ENCODE data around the gene NR6A1. TPM values are rescaled to one million over a fixed set of nuclear protein-coding genes. Genes with fewer than 3 reads are reported as not detected.
"Not testable (repeated sequence)": the region's sequence is repeated elsewhere in the genome, so short reads cannot be mapped to it uniquely, and the experiment has no call there.

NR6A1 gene
- total and polyA plus RNA-seq, 5 donors from 2014 or later: 0.05 TPM; not detected in 4

DNA sequence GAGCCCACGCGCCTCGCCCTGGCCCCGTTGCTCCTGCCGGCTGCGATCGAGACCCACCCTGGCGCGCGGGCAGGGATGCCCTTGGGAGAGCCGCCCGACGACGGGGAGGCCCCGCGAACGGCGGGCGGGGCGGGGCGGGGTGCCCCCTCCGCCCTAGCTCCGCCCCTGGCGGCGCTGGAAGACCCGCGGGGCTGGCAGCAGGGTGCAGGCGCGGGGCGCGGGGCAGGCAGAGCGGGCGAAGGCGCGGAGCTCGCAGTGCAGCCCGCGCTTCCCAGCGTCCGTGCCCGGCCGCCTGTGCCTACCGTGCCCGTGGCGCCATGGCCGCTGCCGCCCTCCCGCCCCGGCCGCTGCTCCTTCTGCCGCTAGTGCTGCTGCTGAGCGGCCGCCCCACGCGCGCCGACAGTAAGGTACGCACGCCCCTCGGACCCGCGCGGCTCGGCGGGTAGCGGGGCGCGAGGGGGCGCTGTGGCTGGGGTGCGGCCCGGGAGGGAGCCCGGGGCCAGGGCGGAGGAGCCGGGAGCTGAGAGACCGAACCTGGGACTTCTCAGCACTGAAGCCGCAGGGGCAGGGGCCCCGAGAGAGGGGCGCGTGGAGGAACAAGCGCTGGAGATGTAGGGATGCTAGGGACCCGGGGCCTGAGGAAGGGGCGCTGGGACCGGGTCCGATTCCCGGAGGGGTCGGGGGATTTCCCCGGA lies 6.0 kb upstream of the NR6A1 start, which contains the start of gene OLFML2A:
Gene OLFML2A, plus strand, starts transcription at position 180 of the 695 bp plus-strand sequence. Its CDS starts 138 bp downstream, at position 318.
- no peaks in the 10 kb centered on the region for H3K9me3 Mint-ChIP-seq
- no peak within 1 kb of the TSS for H3K4me3 ChIP-seq (ENCODE audit: low read depth, low read length)
- H3K36me3 Mint-ChIP-seq: no peaks in the 10 kb centered on the region
- H3K9me3 ChIP-seq (ENCODE audit: control insufficient read depth in 2 of 2, low read length in 2 of 2): no peaks in the 10 kb centered on the region
- H3K27ac ChIP-seq (ENCODE audit: insufficient read depth, low read length, poor library complexity, severe bottlenecking): no peak within 1 kb of the TSS
- peaks cover 10% of the 10 kb centered on the region for H3K27me3 ChIP-seq (ENCODE audit: control insufficient read depth, insufficient read depth, low read length)
- peak in 2 of 3 donors; percentile 14 to 15 for DNase-seq
- peaks cover 0 to 40% (median 22%) of the 10 kb centered on the region in 4 donors for H3K4me1 Mint-ChIP-seq
- peak within 1 kb of the TSS in 1 of 3 donors; percentile 46 for H3K27ac Mint-ChIP-seq
- no peaks in the 10 kb centered on the region for H3K36me3 ChIP-seq (ENCODE audit: control insufficient read depth, insufficient read depth, low read length)
- H3K4me1 ChIP-seq (ENCODE audit: control insufficient read depth, insufficient read depth, low read length, poor library complexity, severe bottlenecking): peaks cover 10% of the 10 kb centered on the region
- H3K27me3 Mint-ChIP-seq: peaks cover 39% of the 10 kb centered on the region
- H3K4me3 Mint-ChIP-seq: peak within 1 kb of the TSS in 2 of 4 donors; percentile 56 to 74
- peak in 1 of 2 donors; percentile 22 for ATAC-seq (ENCODE audit: low read depth in 2 of 2)

DNA sequence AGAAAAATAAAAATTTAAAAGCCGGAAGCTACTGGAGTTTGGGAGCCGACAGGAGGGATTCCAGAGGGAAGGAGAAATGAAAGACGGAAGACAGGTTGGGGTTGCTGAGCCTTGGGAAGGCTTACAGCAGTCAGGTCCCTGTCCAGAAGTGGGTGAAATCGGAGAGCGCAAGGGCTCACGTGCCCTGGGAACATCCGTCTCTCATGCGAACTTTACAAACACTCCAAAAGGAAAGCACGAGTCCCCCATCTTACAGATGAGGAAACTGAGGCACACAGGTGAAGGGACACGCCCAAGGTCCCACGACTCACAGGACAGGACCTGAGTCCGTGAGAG lies 5.5 kb upstream of the NR6A1 start:
- Histone ChIP-seq H3K36me3 (ENCODE audit: control insufficient read depth, insufficient read depth, low read length) (no peaks in the 10 kb centered on the region), H3K27me3 (ENCODE audit: control insufficient read depth, insufficient read depth, low read length) (peaks cover 10% of the 10 kb centered on the region), H3K4me1 (ENCODE audit: control insufficient read depth, insufficient read depth, low read length, poor library complexity, severe bottlenecking) (peaks cover 15% of the 10 kb centered on the region), H3K4me3 (ENCODE audit: low read depth, low read length) (no peak overlapping the region), H3K9me3 (ENCODE audit: control insufficient read depth in 2 of 2, low read length in 2 of 2) (no peaks in the 10 kb centered on the region), H3K27ac (ENCODE audit: insufficient read depth, low read length, poor library complexity, severe bottlenecking) (no peak overlapping the region)
- Mint-ChIP-seq H3K27ac (no peak overlapping the region), H3K27me3 (peaks cover 40% of the 10 kb centered on the region), H3K4me1 (peaks cover under 1 to 45% (median 24%) of the 10 kb centered on the region in 4 donors), H3K36me3 (no peaks in the 10 kb centered on the region), H3K9me3 (no peaks in the 10 kb centered on the region), H3K4me3 (peak overlapping the region in 2 of 4 donors; percentile 56 to 74)
- ATAC-seq (ENCODE audit: low read depth in 2 of 2): no peak
- no peak for DNase-seq

GRCh38 chr9:124774129-124774978 lies 3.2 kb upstream of the NR6A1 start:
- Histone ChIP-seq H3K9me3 (ENCODE audit: control insufficient read depth in 2 of 2, low read length in 2 of 2) (no peaks in the 10 kb centered on the region), H3K27ac (ENCODE audit: insufficient read depth, low read length, poor library complexity, severe bottlenecking) (no peak overlapping the region), H3K4me3 (ENCODE audit: low read depth, low read length) (no peak overlapping the region), H3K27me3 (ENCODE audit: control insufficient read depth, insufficient read depth, low read length) (peaks cover 13% of the 10 kb centered on the region), H3K36me3 (ENCODE audit: control insufficient read depth, insufficient read depth, low read length) (no peaks in the 10 kb centered on the region), H3K4me1 (ENCODE audit: control insufficient read depth, insufficient read depth, low read length, poor library complexity, severe bottlenecking) (peaks cover 37% of the 10 kb centered on the region)
- ATAC-seq (ENCODE audit: low read depth in 2 of 2) (peak in 1 of 2 donors; percentile 23), DNase-seq (peak; percentile 67 to 86 (median 76))
- peaks cover 5 to 60% (median 34%) of the 10 kb centered on the region in 4 donors for H3K4me1 Mint-ChIP-seq
- H3K4me3 Mint-ChIP-seq: peak overlapping the region; percentile 58 to 96 (median 69)
- no peaks in the 10 kb centered on the region for H3K9me3 Mint-ChIP-seq
- peaks cover 56% of the 10 kb centered on the region for H3K27me3 Mint-ChIP-seq
- no peaks in the 10 kb centered on the region for H3K36me3 Mint-ChIP-seq
- peak overlapping the region in 1 of 3 donors; percentile 75 for H3K27ac Mint-ChIP-seq

GRCh38 chr9:124773473-124774128 lies 2.5 kb upstream of the NR6A1 start:
- Mint-ChIP-seq H3K9me3 (no peaks in the 10 kb centered on the region), H3K4me3 (peak overlapping the region; percentile 47 to 96 (median 72)), H3K4me1 (peaks cover 5 to 61% (median 38%) of the 10 kb centered on the region in 4 donors), H3K27me3 (peaks cover 56% of the 10 kb centered on the region), H3K27ac (no peak overlapping the region), H3K36me3 (no peaks in the 10 kb centered on the region)
- no peak overlapping the region for H3K4me3 ChIP-seq (ENCODE audit: low read depth, low read length)
- no peak for ATAC-seq (ENCODE audit: low read depth in 2 of 2)
- H3K27me3 ChIP-seq (ENCODE audit: control insufficient read depth, insufficient read depth, low read length): peaks cover 20% of the 10 kb centered on the region
- H3K27ac ChIP-seq (ENCODE audit: insufficient read depth, low read length, poor library complexity, severe bottlenecking): no peak overlapping the region
- peaks cover 39% of the 10 kb centered on the region for H3K4me1 ChIP-seq (ENCODE audit: control insufficient read depth, insufficient read depth, low read length, poor library complexity, severe bottlenecking)
- H3K9me3 ChIP-seq (ENCODE audit: control insufficient read depth in 2 of 2, low read length in 2 of 2): no peaks in the 10 kb centered on the region
- peak in 1 of 3 donors; percentile 70 for DNase-seq
- no peaks in the 10 kb centered on the region for H3K36me3 ChIP-seq (ENCODE audit: control insufficient read depth, insufficient read depth, low read length)

DNA sequence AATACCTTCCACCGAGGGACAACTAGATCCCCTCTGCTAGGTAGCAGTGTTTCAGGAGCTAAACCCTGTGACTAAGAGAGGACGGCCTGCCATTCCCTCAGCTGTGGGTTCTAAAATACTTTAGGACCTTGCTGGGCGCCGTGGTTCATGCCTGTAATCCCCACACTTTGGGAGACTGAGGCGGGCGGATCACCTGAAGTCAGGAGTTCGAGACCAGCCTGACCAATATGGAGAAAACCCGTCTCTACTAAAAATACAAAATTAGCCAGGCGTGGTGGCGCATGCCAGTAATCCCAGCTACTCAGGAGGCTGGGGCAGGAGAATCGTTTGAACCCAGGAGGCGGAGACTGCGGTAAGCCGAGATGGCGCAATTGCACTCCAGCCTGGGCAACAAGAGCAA lies 1.8 kb upstream of the NR6A1 start:
- H3K4me1 Mint-ChIP-seq: peaks cover 5 to 61% (median 37%) of the 10 kb centered on the region in 4 donors
- not testable (repeated sequence) for H3K4me3 ChIP-seq (ENCODE audit: low read depth, low read length); H3K36me3 Mint-ChIP-seq; ATAC-seq (ENCODE audit: low read depth in 2 of 2); H3K9me3 Mint-ChIP-seq; H3K36me3 ChIP-seq (ENCODE audit: control insufficient read depth, insufficient read depth, low read length); H3K27ac Mint-ChIP-seq; H3K27ac ChIP-seq (ENCODE audit: insufficient read depth, low read length, poor library complexity, severe bottlenecking); H3K9me3 ChIP-seq (ENCODE audit: control insufficient read depth in 2 of 2, low read length in 2 of 2); DNase-seq
- H3K27me3 ChIP-seq (ENCODE audit: control insufficient read depth, insufficient read depth, low read length): peaks cover 27% of the 10 kb centered on the region
- peak overlapping the region; percentile 88 to 96 (median 95) for H3K4me3 Mint-ChIP-seq
- H3K27me3 Mint-ChIP-seq: peaks cover 59% of the 10 kb centered on the region
- H3K4me1 ChIP-seq (ENCODE audit: control insufficient read depth, insufficient read depth, low read length, poor library complexity, severe bottlenecking): peaks cover 39% of the 10 kb centered on the region

- H3K36me3 ChIP-seq (ENCODE audit: control insufficient read depth, insufficient read depth, low read length): no peaks in the 10 kb centered on the region
- H3K9me3 ChIP-seq (ENCODE audit: control insufficient read depth in 2 of 2, low read length in 2 of 2): no peaks in the 10 kb centered on the region
- Mint-ChIP-seq H3K9me3 (no peaks in the 10 kb centered on the region), H3K4me1 (peaks cover 5 to 56% (median 36%) of the 10 kb centered on the region in 4 donors), H3K4me3 (peak overlapping the region; percentile 88 to 96 (median 95)), H3K27ac (peak overlapping the region in 2 of 3 donors; percentile 74 to 86), H3K27me3 (peaks cover 67% of the 10 kb centered on the region), H3K36me3 (no peaks in the 10 kb centered on the region)
- H3K27me3 ChIP-seq (ENCODE audit: control insufficient read depth, insufficient read depth, low read length): peaks cover 34% of the 10 kb centered on the region
- peak overlapping the region; percentile 81 for H3K4me3 ChIP-seq (ENCODE audit: low read depth, low read length)
- DNase-seq: peak in 2 of 3 donors; percentile 17 to 34
- H3K4me1 ChIP-seq (ENCODE audit: control insufficient read depth, insufficient read depth, low read length, poor library complexity, severe bottlenecking): peaks cover 39% of the 10 kb centered on the region
- ATAC-seq (ENCODE audit: low read depth in 2 of 2): no peak
- H3K27ac ChIP-seq (ENCODE audit: insufficient read depth, low read length, poor library complexity, severe bottlenecking): no peak overlapping the region
These were observed 962 bp upstream of the NR6A1 start for GRCh38 chr9:124771867-124772679.
